Astrocyte of the spinal cord (primary cell): ENCODE data around the gene HILPDA.

Experiments used
- DNase-seq: peaks from one replicate; pipeline ENCODE4 v3.0.0; 2011; ENCODE audit warnings: low read depth, low spot score
- H3K4me3 ChIP-seq: 2 replicates; pipeline ENCODE4 v1.5.1; 2011; ENCODE audit warnings: low read depth, mild to moderate bottlenecking, low read length, moderate library complexity
- in situ Hi-C: cut with HindIII; loops from 2 replicates; pipeline ENCODE4 v1.10.0; 2017; ENCODE audit warnings: low sequenced_read_pairs
- TF ChIP-seq, protein P1 (sequence below): IDR thresholded peaks from 2 replicates; pipeline ENCODE4 v1.5.1; 2012; ENCODE audit warnings: low read depth, mild to moderate bottlenecking, low read length, inconsistent platforms

The HILPDA gene

DNA sequence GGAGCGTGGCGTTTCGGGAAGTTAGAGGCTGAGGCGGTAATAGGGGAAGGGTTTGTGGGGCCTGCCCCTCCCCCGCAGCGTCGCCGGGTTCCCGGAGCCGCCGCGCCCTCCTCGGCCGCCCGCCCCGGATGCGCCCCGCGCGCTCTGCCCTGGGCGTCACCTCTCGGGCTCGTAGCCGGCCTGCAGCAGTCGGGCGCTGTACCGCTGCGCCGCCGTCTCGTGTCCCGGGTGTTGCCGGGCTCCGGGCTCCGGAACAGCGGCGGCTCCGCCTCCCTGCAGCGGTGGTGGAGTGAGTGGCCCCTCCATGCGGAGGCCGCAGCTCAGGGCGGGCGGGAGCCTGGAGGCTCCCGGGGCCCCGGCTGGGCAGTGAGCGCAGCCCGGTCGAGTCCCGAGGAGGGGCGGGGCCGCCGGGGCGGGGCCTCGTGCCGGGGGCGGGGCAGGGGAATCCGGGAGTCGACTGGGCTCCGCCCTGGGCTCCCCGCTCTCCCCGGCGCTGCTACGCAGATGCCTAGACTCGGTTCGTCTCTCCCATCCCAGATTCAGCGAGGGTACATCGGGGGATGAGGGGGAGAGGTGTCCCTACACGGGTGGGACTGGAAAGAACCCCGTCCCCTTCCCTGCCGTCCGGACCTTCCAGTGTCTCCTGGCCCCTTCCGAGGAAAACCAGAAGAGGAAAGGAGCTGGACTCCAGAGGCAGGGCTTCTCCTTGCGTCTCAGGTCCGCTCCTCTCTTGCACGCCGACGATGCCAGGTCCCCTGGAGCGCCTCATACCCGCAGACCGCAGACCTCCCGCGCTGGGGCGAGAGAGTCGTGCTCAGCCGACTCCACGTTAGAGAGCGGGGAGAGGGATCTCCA lies 45.9 kb upstream of the HILPDA start, which contains the start of gene IMPDH1:
Gene IMPDH1, minus strand, starts transcription at position 387 of the 855 bp plus-strand sequence. Its CDS starts 81 bp downstream, at position 306.
- peak within 1 kb of the TSS; percentile 63 for H3K4me3 ChIP-seq
- in situ Hi-C loops, result no loop called here
- TF ChIP-seq, protein P1, sequence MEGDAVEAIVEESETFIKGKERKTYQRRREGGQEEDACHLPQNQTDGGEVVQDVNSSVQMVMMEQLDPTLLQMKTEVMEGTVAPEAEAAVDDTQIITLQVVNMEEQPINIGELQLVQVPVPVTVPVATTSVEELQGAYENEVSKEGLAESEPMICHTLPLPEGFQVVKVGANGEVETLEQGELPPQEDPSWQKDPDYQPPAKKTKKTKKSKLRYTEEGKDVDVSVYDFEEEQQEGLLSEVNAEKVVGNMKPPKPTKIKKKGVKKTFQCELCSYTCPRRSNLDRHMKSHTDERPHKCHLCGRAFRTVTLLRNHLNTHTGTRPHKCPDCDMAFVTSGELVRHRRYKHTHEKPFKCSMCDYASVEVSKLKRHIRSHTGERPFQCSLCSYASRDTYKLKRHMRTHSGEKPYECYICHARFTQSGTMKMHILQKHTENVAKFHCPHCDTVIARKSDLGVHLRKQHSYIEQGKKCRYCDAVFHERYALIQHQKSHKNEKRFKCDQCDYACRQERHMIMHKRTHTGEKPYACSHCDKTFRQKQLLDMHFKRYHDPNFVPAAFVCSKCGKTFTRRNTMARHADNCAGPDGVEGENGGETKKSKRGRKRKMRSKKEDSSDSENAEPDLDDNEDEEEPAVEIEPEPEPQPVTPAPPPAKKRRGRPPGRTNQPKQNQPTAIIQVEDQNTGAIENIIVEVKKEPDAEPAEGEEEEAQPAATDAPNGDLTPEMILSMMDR, result no peak
- DNase-seq, result peak; percentile 87

DNA sequence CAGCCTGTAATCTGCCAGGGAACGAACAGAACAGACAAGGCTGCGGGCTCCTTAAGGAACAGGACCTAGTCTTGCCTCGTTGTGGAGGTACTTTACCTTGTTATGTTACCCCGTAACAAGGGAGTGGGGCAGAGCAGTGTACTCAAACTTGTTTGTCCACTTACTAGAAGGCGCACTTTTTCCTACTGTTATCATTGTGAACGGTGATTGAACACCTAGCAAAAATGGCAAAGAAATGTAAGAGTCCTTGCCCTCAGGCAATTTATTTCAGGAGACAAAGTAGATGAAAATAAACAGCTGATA lies 45.3 kb upstream of the HILPDA start:
- peak overlapping the region; percentile 63 for H3K4me3 ChIP-seq
- TF ChIP-seq, protein P1, result no peak
- in situ Hi-C loops, result no loop called here
- DNase-seq, result no peak

DNA sequence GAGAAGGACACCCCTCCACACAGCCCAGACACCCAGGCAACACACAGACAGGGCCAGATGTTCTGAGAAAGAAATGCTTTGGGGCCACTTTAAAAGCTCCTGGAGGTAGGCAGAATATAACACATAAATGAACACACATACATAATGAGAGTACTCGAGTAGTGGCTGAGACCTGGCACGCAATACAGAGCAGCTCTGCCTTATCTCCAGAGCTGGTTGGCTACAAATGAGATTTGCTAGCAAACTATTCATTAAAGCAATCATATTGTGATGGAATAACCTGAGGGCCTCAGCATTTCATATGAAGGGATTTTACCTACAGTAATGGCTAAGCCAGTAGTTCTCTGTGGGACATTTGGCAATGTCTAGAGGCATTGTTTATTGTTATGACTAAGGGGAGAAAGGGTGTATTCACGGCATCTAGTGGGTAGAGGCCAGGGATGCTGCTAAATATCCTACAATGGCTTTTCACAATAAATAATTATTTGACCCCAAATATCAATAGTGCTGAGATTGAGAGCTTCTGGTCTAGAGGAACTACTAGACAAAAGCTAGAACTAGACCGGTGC lies 40.4 kb upstream of the HILPDA start:
- in situ Hi-C loops, result no loop called here
- no peak for DNase-seq
- TF ChIP-seq, protein P1, result no peak
- H3K4me3 ChIP-seq, result no peak overlapping the region

DNA sequence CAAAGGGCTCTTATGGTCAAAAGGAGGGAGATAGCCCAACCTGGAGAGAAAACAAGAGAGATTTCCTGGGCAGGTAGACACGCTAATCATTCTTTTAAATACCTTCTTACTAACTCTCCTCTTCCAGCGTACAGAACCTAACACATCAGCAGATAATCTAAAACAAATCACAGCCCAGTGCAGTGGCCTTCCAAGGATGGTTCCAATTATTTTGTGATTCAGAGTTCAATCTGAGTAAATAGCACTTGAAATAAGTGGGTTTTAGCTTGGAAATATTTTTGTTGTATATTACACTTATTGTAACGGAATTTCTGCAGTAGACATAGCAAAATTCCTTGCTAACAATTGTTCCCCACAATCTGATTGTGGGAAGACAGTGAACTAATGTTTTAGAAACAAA lies 38.6 kb upstream of the HILPDA start:
- TF ChIP-seq, protein P1, result no peak
- H3K4me3 ChIP-seq, result no peak overlapping the region
- in situ Hi-C loops, result no loop called here
- DNase-seq, result no peak

DNA sequence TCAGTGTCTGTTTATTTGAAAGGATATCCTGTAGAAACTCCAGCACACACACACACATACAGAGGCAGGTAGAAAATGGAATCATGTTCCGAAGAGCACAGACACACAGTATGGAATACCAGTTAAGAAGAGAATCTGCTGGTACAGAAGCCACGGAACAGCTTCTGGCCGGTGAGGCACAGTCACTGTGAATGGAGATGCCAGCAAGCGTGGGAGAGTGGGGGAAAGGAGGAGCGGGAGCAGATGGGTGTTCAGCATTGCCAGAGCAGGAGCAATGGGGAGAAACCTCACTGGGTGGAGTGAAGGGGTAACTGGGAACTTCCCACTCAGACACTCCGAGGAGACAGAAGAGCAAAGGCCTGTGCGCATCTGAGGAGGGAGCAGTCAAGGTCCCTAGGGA lies 36.4 kb upstream of the HILPDA start:
- no peak for DNase-seq
- TF ChIP-seq, protein P1, result no peak
- in situ Hi-C loops, result no loop called here
- no peak overlapping the region for H3K4me3 ChIP-seq

DNA sequence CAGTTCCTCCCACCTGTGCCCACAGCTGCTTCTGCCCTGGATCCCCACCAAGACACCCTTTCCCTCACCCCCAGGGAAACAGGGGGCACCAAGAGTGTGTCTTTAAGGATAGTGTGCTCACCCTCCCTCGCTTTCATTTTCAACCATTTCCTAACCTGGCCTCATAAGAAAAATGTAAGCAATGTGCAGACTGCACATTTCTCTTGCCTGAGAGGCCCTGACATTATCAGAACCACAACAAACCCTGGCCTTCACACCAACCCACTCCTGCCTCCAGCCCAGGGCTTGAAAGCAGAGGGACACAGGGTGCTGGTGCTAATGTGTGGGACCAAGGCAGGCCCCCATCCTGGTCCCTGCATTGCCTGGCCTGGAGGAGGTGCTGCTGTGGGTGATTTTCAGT lies 34.9 kb upstream of the HILPDA start:
- in situ Hi-C loops, result no loop called here
- TF ChIP-seq, protein P1, result no peak
- no peak overlapping the region for H3K4me3 ChIP-seq
- DNase-seq, result no peak
